Fibroblast of mammary gland (primary cell): ENCODE results near the gene JARID2.

Experiments
- DNase-seq: peaks from one replicate; pipeline ENCODE4 v3.0.0-alpha.2; 2010; ENCODE audit warnings: low read depth
- H3K4me3 ChIP-seq: 2 replicates; pipeline ENCODE4 v1.5.1; 2011; ENCODE audit warnings: low read depth, mild to moderate bottlenecking, low read length, moderate library complexity; ENCODE audit not compliant: control insufficient read depth
- TF ChIP-seq, protein P1 (sequence below): conservative IDR thresholded peaks from 2 replicates; pipeline ENCODE4 v1.5.1; 2011; ENCODE audit warnings: low read depth, low read length, inconsistent platforms; ENCODE audit not compliant: control insufficient read depth, insufficient read depth

Gene JARID2

DNA sequence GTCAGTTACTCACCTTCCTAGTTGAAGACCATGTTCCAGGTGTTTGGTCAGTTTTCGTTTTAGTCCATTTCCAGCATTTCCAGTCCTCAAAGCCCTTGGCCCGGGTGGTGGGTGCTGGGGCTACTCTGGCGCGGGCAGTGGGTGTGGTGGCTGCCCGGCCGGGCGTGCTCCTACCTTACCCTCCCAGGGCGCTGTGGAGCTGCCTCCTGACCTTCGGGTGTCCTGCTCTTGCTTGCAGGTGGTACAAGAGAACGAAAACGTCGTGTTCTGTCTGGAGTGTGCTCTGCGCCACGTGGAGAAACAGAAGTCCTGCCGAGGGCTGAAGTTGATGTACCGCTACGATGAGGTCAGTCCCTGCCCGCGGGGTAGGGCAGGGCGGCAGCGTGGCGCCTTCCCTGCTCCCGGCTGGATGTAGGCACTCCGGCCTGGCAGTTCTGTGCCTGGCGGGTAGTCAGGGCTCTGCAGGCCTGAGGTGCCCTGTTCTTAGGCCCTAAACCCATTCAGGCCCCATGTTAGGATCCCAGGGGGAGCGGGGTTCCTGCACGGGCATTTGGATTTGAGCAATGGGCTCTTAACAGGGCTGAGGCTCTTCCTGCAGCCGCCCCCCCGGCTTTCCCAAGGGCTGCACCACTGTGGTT, 271.2 kb downstream of the JARID2 start:
- no peak overlapping the region for H3K4me3 ChIP-seq
- TF ChIP-seq, protein P1, sequence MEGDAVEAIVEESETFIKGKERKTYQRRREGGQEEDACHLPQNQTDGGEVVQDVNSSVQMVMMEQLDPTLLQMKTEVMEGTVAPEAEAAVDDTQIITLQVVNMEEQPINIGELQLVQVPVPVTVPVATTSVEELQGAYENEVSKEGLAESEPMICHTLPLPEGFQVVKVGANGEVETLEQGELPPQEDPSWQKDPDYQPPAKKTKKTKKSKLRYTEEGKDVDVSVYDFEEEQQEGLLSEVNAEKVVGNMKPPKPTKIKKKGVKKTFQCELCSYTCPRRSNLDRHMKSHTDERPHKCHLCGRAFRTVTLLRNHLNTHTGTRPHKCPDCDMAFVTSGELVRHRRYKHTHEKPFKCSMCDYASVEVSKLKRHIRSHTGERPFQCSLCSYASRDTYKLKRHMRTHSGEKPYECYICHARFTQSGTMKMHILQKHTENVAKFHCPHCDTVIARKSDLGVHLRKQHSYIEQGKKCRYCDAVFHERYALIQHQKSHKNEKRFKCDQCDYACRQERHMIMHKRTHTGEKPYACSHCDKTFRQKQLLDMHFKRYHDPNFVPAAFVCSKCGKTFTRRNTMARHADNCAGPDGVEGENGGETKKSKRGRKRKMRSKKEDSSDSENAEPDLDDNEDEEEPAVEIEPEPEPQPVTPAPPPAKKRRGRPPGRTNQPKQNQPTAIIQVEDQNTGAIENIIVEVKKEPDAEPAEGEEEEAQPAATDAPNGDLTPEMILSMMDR, result no peak
- no peak for DNase-seq

DNA sequence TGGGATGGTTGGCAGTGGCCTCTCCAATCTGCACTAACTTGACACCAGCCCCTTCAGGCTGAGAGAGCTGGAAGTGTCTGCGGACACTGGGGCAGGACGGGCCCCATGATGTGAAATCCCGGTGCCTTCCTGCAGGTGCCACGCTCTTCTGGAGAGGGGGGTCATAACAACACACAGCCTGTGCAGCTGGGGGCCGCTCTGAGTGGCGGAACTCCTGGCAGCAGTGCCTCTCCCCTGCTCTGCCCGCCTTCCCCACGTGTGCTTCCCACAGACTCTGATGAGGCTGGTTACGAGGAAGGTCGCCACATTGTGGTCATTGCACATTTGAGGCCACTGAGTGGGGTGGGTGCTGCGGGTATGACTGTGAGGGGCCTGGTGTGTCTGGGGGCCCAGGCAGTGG, 271.7 kb downstream of the JARID2 start:
- H3K4me3 ChIP-seq, result no peak overlapping the region
- TF ChIP-seq, protein P1, result no peak
- DNase-seq, result no peak

DNA sequence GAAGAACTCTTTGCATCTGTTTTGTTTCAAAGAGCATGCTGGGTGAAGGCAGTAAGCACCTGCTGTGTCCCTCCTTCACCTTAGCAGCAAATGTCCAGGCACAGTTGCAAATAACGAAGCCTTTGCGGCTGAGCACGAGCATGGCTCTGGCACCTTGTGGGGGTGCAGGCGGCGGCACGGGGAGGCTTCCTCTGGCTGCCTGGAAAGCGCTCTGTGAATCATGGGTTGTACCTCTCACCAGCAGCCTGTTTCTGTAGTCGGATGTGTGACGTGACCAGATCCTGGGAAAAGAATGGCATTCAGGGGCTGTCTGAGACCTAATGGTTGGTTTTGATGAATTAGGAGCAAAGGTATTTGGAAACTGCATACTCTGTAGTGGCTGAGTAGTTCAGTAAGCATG, 272.2 kb downstream of the JARID2 start:
- no peak for DNase-seq
- TF ChIP-seq, protein P1, result no peak
- no peak overlapping the region for H3K4me3 ChIP-seq

DNA sequence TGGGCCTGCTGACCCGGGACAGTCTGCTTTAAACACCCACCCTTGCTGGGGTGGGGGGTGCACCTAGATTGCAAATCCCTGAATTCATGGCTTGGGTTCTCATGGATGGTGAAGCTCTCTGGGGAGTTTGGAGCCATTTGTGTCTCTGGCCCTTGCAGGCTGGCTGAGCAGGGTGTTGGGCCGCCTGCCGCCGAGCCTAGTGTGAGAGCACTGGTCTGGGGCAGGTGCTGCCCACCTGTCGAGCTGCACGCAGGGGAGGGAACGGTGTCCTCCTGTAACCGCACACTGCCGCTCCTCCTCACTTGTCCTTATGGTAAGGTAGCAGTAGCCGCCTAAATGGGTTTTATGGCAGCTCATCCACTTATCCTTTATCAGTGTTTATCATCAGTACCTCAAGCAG, 273.0 kb downstream of the JARID2 start:
- no peak for DNase-seq
- TF ChIP-seq, protein P1, result no peak
- H3K4me3 ChIP-seq, result no peak overlapping the region

DNA sequence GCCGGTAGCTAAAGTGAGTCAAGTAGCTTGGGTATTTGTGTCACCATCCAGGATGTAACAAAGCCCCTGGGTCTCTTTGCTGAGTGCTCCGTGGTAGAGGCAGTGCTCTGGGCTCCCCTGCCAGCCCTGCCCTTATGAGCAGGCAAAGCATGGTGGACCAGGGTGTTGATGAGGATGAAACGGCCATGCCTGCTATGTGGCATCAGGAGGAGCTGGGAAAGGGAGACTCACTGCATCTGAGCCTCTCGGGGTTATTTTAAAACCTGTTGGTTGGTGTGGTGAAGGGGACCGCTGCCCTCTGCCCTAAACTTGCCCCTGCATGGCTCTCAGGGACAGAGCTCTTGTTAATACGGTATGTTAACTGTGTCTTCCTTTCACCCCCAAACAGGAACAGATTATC, 273.8 kb downstream of the JARID2 start:
- no peak overlapping the region for H3K4me3 ChIP-seq

DNA sequence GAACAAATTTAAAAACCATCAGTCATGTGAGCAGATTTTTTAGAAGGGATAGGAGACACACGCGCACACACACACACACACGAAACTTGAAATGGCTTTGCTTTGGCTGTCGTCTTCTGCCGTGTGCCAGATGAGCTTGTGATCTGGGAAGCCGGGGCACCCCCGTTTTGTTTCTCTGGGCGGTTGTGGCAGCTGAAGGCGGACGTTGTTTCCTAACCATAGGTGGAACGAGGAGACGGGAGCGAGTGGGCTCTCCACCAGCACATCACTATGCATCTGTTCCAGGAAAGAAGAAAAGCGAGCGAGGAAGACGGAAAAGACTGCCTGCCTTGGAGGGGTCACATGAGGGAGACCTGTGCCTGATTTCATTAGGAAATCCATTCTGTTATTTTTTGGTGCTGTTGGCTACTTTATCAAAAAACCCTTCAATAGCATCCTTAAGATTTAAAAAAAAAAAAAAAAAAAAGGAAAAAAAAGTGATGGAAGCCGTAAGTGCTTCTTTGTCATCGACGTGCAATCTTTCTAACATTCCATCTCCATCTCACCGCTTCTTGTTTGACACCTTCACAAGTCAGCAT, 274.8 kb downstream of the JARID2 start:
- DNase-seq, result no peak
- TF ChIP-seq, protein P1, result no peak
- H3K4me3 ChIP-seq, result no peak overlapping the region

More for the DNA sequence above, 273.8 kb downstream of the JARID2 start:
- TF ChIP-seq, protein P1, result no peak
- no peak for DNase-seq

DNA sequence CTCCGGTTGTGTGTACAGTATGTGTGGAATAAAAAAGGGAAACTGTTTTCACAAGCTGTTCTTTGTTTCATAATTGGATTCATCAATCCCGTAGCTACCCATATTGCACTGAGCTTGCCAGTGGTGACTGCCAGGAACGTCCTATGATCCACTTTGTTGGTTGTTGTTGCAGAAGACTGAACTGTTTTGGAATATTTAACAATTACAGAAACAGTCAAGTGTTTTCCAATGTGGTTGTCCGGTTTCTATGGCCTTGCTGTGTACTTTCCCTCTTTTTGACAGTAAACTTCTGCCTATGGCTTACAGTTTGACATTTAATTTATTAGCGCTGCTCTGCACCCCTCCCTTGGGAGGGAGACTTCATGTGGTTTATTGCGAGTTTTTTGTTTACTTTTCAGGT, 275.7 kb downstream of the JARID2 start:
- no peak overlapping the region for H3K4me3 ChIP-seq
- TF ChIP-seq, protein P1, result no peak
- DNase-seq, result no peak
